GM18951 (cell line): ENCODE data around the gene ZNHIT2.

Source experiments
- POLR2A ChIP-seq: IDR thresholded peaks from 4 replicates; pipeline ENCODE4 v1.6.1; 2011; ENCODE audit warnings: mild to moderate bottlenecking; ENCODE audit not compliant: insufficient read length, insufficient read depth; ENCODE audit errors: extremely low read depth
- in situ Hi-C: fragments of 300-500 bp; cut with MboI; formaldehyde crosslinking; loops from one replicate; pipeline ENCODE4 v1.12.0; 2022; ENCODE audit warnings: low sequenced_read_pairs, mixed read lengths, inconsistent platforms; ENCODE audit not compliant: unreplicated experiment

The ZNHIT2 gene

GRCh38 chr11:65071907-65072630, 45.4 kb downstream of the ZNHIT2 start:
- TF ChIP-seq POLR2A: no peak
- in situ Hi-C loops: no loop called here

DNA sequence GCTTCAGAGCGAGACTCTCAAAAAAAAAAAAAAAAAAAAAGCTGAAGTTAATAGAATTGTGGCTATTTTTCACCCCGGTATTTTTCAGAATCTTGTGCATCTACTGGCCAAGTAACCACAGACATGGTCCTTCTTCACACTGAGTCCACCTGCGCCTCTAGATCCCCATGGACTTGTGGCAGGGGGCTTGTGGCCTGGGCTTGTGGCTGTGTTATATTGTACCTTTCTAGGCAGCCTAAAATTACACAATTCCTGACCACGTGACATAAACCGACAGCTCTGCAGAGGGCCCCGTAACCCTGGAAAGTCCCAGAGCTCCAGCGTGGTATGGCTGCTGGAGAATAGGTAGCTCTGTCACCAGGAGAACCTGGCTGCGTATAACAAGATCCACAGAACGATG, 48.3 kb downstream of the ZNHIT2 start:
- no peak for TF ChIP-seq POLR2A
- in situ Hi-C loops: no loop called here

- TF ChIP-seq POLR2A: no peak
- in situ Hi-C loops: no loop called here
These were observed 50.1 kb downstream of the ZNHIT2 start for GRCh38 chr11:65067446-65067845.

DNA sequence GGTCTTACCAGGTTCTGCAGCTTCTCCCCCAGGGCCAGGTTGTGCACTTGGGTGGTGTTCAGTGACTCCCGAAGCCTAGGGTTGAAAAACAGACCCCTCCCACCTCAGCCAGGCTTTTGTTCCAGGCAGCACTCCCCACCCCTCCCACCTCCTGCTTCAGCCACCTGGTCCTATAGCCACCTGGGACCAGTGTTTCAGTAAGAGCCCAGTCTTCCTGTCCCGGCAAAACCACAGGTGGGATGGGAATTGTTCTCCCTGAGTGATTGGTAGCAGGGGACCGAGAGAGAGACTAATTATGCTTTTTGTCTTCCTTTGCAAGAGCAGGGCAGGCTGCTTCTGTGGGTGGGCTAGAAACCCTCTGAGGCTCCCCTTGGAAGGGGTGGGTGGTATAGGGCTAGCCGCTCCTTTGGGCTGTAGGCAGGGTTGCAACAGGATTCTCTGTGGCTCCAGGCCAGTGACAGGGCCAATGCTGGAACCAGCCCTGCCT, 50.7 kb downstream of the ZNHIT2 start:
- TF ChIP-seq POLR2A: no peak
- in situ Hi-C loops: no loop called here
